ENCODE results near the gene ADCY4. TPM values are rescaled to one million over a fixed set of nuclear protein-coding genes. Genes with fewer than 3 reads are reported as not detected.

The ADCY4 gene
- total RNA-seq, 1 donor from 2014 or later: 8.0 TPM

GRCh38 chr14:24366413-24366720, 31.5 kb upstream of the ADCY4 start:
- DNase-seq (ENCODE audit: low read depth): no peak
- H3K4me3 ChIP-seq (ENCODE audit: low read depth, low read length): peak overlapping the region; percentile 76
- TF ChIP-seq CTCF (conservative IDR thresholded peaks at IDR 0.05; ENCODE audit: low read depth, low read length): no peak

GRCh38 chr14:24365600-24366412, 30.9 kb upstream of the ADCY4 start:
- peak; percentile 93 for TF ChIP-seq CTCF (conservative IDR thresholded peaks at IDR 0.05; ENCODE audit: low read depth, low read length)
- H3K4me3 ChIP-seq (ENCODE audit: low read depth, low read length): peak overlapping the region; percentile 76
- DNase-seq (ENCODE audit: low read depth): no peak

GRCh38 chr14:24364841-24365240, 30.0 kb upstream of the ADCY4 start:
- no peak overlapping the region for H3K4me3 ChIP-seq (ENCODE audit: low read depth, low read length)
- no peak for DNase-seq (ENCODE audit: low read depth)
- TF ChIP-seq CTCF (conservative IDR thresholded peaks at IDR 0.05; ENCODE audit: low read depth, low read length): no peak

GRCh38 chr14:24363401-24363800, 28.5 kb upstream of the ADCY4 start:
- H3K4me3 ChIP-seq (ENCODE audit: low read depth, low read length): no peak overlapping the region
- TF ChIP-seq CTCF (conservative IDR thresholded peaks at IDR 0.05; ENCODE audit: low read depth, low read length): no peak
- no peak for DNase-seq (ENCODE audit: low read depth)

GRCh38 chr14:24362241-24362960, 27.5 kb upstream of the ADCY4 start:
- DNase-seq (ENCODE audit: low read depth): no peak
- no peak overlapping the region for H3K4me3 ChIP-seq (ENCODE audit: low read depth, low read length)
- no peak for TF ChIP-seq CTCF (conservative IDR thresholded peaks at IDR 0.05; ENCODE audit: low read depth, low read length)

- no peak for DNase-seq (ENCODE audit: low read depth)
- TF ChIP-seq CTCF (conservative IDR thresholded peaks at IDR 0.05; ENCODE audit: low read depth, low read length): no peak
- no peak overlapping the region for H3K4me3 ChIP-seq (ENCODE audit: low read depth, low read length)
Measured at GRCh38 chr14:24361326-24361725, 26.5 kb upstream of the ADCY4 start.

Measured in epithelial cell of proximal tubule (primary cell).